ENCODE results near the gene METTL15.

The METTL15 gene

GRCh38 chr11:28142724-28143123, 34.5 kb downstream of the METTL15 start:
- in situ Hi-C loops (cut with MboI; ENCODE audit: low sequenced_read_pairs, unreplicated experiment) = no loop called here

DNA sequence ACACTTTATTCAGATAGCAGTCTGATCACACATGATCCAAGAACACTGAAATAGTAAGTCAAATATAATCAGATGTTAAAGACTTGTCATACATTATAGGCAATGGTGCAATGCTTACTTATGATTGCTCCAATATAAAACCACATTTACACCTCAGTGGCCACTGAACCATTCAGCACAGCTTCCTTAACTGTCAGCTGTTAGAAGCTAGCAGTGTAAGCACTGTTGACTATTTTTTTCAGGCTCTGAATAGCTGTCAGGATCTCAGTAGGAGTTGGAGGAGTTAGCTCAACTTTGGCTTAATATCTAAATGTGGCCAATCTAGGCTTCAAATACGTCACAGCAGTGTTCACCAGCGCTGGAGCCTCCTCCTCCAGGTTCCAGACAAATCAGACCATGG, 36.6 kb downstream of the METTL15 start:
- DNase-seq (ENCODE audit: low spot score) = no peak
- in situ Hi-C loops (cut with MboI; ENCODE audit: low sequenced_read_pairs, unreplicated experiment) = no loop called here
- TF ChIP-seq, protein P1, sequence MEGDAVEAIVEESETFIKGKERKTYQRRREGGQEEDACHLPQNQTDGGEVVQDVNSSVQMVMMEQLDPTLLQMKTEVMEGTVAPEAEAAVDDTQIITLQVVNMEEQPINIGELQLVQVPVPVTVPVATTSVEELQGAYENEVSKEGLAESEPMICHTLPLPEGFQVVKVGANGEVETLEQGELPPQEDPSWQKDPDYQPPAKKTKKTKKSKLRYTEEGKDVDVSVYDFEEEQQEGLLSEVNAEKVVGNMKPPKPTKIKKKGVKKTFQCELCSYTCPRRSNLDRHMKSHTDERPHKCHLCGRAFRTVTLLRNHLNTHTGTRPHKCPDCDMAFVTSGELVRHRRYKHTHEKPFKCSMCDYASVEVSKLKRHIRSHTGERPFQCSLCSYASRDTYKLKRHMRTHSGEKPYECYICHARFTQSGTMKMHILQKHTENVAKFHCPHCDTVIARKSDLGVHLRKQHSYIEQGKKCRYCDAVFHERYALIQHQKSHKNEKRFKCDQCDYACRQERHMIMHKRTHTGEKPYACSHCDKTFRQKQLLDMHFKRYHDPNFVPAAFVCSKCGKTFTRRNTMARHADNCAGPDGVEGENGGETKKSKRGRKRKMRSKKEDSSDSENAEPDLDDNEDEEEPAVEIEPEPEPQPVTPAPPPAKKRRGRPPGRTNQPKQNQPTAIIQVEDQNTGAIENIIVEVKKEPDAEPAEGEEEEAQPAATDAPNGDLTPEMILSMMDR (IDR thresholded peaks at IDR 0.05; ENCODE audit: borderline replicate concordance, control extremely low read depth, extremely low read depth, insufficient read depth, missing control alignments) = no peak

More at GRCh38 chr11:28142724-28143123, 34.5 kb downstream of the METTL15 start:
- no peak for DNase-seq (ENCODE audit: low spot score)
- TF ChIP-seq, protein P1 (IDR thresholded peaks at IDR 0.05; ENCODE audit: borderline replicate concordance, control extremely low read depth, extremely low read depth, insufficient read depth, missing control alignments) = no peak

DNA sequence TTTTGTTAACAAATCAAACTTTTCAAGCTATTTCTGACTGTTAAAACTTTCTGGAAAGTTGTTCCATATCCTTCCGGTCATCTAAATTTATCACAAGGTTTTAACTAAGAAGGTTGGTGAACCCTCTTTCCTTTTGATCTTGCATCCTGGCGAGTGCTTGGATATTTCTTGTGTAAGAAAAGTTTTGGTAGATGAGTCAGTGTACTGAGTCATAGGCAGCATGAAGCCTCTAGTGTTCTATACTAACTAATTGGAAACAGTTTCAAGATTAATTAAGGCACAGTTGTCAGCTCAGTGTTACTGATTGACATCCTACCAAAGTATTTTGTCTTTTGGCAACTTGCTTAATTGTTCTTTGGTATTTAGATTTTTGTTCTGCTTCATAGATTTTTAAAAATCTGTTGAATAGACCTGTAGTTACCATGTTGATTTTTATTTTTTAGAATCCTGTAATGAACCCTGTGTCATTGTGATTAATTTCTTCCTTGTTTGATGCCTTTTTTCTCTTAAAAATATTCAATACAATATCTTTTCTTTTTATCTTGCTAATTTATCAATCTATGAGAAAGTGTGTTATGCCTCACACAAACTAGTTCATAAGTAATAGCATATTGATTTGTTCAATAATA, 38.0 kb downstream of the METTL15 start:
- in situ Hi-C loops (cut with MboI; ENCODE audit: low sequenced_read_pairs, unreplicated experiment) = no loop called here
- DNase-seq (ENCODE audit: low spot score) = no peak
- TF ChIP-seq, protein P1 (IDR thresholded peaks at IDR 0.05; ENCODE audit: borderline replicate concordance, control extremely low read depth, extremely low read depth, insufficient read depth, missing control alignments) = no peak

- no peak for DNase-seq (ENCODE audit: low spot score)
- TF ChIP-seq, protein P1 (IDR thresholded peaks at IDR 0.05; ENCODE audit: borderline replicate concordance, control extremely low read depth, extremely low read depth, insufficient read depth, missing control alignments) = no peak
- in situ Hi-C loops (cut with MboI; ENCODE audit: low sequenced_read_pairs, unreplicated experiment) = no loop called here
These were observed 44.6 kb downstream of the METTL15 start for GRCh38 chr11:28152743-28153142.

DNA sequence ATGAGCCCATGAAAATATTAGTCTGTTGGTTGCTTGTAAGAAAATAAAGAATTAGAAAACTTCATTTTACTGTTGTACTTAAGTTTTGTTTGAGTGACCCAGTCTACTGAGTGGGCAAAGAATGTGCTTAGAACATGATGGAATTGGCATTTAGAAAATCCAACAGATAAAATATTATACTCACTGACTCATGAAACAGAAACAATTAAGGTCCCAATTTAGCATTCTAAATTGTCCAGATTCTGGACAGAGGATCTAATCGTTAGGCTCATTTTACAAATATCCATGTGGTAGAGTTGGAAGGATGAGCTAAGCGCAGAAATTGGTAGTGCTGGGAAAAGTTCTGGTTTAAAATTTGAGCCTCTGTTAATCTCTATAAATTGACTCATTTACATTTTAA, 45.4 kb downstream of the METTL15 start:
- TF ChIP-seq, protein P1 (IDR thresholded peaks at IDR 0.05; ENCODE audit: borderline replicate concordance, control extremely low read depth, extremely low read depth, insufficient read depth, missing control alignments) = no peak
- in situ Hi-C loops (cut with MboI; ENCODE audit: low sequenced_read_pairs, unreplicated experiment) = no loop called here
- no peak for DNase-seq (ENCODE audit: low spot score)

DNA sequence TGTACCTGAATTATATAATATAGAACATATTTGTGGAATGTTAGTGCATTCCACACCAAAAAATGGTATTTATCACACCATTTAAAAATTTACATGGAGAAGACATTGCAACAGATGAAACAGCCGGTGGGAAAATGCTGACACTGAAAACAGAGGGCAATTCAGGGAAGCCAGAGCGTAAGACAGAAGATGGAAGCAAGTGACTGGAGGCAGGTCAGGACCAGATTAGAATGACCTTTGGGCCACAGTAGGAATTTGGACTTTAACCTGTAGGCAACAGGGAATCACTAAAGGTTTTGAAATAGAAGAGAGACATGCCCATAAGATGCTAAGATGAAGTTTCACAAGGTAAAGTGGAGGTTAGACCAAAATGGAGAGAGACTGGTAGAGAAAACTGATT, 60.5 kb downstream of the METTL15 start:
- in situ Hi-C loops (cut with MboI; ENCODE audit: low sequenced_read_pairs, unreplicated experiment) = no loop called here
- TF ChIP-seq, protein P1 (IDR thresholded peaks at IDR 0.05; ENCODE audit: borderline replicate concordance, control extremely low read depth, extremely low read depth, insufficient read depth, missing control alignments) = no peak
- no peak for DNase-seq (ENCODE audit: low spot score)
